Bronchial epithelial cell (primary cell): ENCODE results near the gene APOH. TPM values are rescaled to one million over a fixed set of nuclear protein-coding genes. Genes with fewer than 3 reads are reported as not detected.

Experiments used
- DNase-seq: peaks from one replicate; pipeline ENCODE4 v3.0.0-alpha.2; 2010; ENCODE audit warnings: low read depth
- FAIRE-seq: peaks from 2 replicates; lab custom pipeline; 2011; peaks lifted over from hg19 to GRCh38; lab: Jason Lieb, UNC
- H3K27me3 ChIP-seq: 2 replicates; pipeline ENCODE4 v1.5.1; 2011; ENCODE audit warnings: low read length; ENCODE audit not compliant: control insufficient read depth, insufficient read depth
- H3K36me3 ChIP-seq: 2 replicates; pipeline ENCODE4 v1.5.1; 2011; ENCODE audit warnings: low read length; ENCODE audit not compliant: control insufficient read depth, insufficient read depth
- H3K4me3 ChIP-seq: 2 replicates; pipeline ENCODE4 v1.5.1; 2011; ENCODE audit warnings: mild to moderate bottlenecking, low read depth, low read length, control low read depth
- CTCF ChIP-seq: IDR thresholded peaks from 2 replicates; pipeline ENCODE4 v1.5.1; 2011; ENCODE audit warnings: mild to moderate bottlenecking, moderate library complexity, low read length, control low read depth, inconsistent platforms; ENCODE audit not compliant: insufficient read depth, severe bottlenecking
- total RNA-seq: library from RNA; depleted of rRNA; stranded (reverse); fragments of >200 nt; gene quantifications from 2 replicates; pipeline ENCODE4 v1.2.1, GENCODE V29; 2014

APOH gene
- total RNA-seq, 1 donor from 2014 or later, result under 0.01 TPM

GRCh38 chr17:66175892-66176291 is 53.3 kb downstream of the APOH start:
- DNase-seq (no peak), FAIRE-seq (no peak)
- no peak overlapping the region for H3K4me3 ChIP-seq
- TF ChIP-seq CTCF, result no peak
- no peaks in the 10 kb centered on the region for H3K27me3 ChIP-seq
- H3K36me3 ChIP-seq, result no peaks in the 10 kb centered on the region

GRCh38 chr17:66172691-66173223 is 56.5 kb downstream of the APOH start:
- no peak for FAIRE-seq
- no peak for TF ChIP-seq CTCF

GRCh38 chr17:66172144-66172543 is 57.1 kb downstream of the APOH start:
- Histone ChIP-seq H3K27me3 (no peaks in the 10 kb centered on the region), H3K36me3 (no peaks in the 10 kb centered on the region), H3K4me3 (no peak overlapping the region)
- FAIRE-seq (no peak), DNase-seq (no peak)
- TF ChIP-seq CTCF, result no peak

More at GRCh38 chr17:66172691-66173223, 56.5 kb downstream of the APOH start:
- H3K36me3 ChIP-seq, result no peaks in the 10 kb centered on the region
- no peak for DNase-seq
- H3K27me3 ChIP-seq, result no peaks in the 10 kb centered on the region
- no peak overlapping the region for H3K4me3 ChIP-seq

- no peak for FAIRE-seq
- Histone ChIP-seq H3K4me3 (no peak overlapping the region), H3K36me3 (no peaks in the 10 kb centered on the region), H3K27me3 (no peaks in the 10 kb centered on the region)
- TF ChIP-seq CTCF, result no peak
- DNase-seq, result no peak
Measured at GRCh38 chr17:66171692-66172091, 57.5 kb downstream of the APOH start.

- no peaks in the 10 kb centered on the region for H3K36me3 ChIP-seq
- no peak for TF ChIP-seq CTCF
- H3K27me3 ChIP-seq, result no peaks in the 10 kb centered on the region
- no peak for DNase-seq
- FAIRE-seq, result no peak
- H3K4me3 ChIP-seq, result no peak overlapping the region
Measured at GRCh38 chr17:66171172-66171571, 58.0 kb downstream of the APOH start.

- Histone ChIP-seq H3K4me3 (no peak overlapping the region), H3K36me3 (no peaks in the 10 kb centered on the region), H3K27me3 (no peaks in the 10 kb centered on the region)
- TF ChIP-seq CTCF, result no peak
- no peak for DNase-seq
- FAIRE-seq, result no peak
Measured at GRCh38 chr17:66169839-66170238, 59.4 kb downstream of the APOH start.
